Measurements from ENCODE around the gene TPX2.

GRCh38 chr20:31780839-31781238 lies 41.7 kb downstream of the TPX2 start:
- TF ChIP-seq CTCF (IDR thresholded peaks at IDR 0.05), result no peak
- TF ChIP-seq POLR2A (IDR thresholded peaks at IDR 0.05), result no peak

All from Peyer's patch (tissue), 4 donors.